ENCODE measurements around the gene NDRG2.

Gene NDRG2

DNA sequence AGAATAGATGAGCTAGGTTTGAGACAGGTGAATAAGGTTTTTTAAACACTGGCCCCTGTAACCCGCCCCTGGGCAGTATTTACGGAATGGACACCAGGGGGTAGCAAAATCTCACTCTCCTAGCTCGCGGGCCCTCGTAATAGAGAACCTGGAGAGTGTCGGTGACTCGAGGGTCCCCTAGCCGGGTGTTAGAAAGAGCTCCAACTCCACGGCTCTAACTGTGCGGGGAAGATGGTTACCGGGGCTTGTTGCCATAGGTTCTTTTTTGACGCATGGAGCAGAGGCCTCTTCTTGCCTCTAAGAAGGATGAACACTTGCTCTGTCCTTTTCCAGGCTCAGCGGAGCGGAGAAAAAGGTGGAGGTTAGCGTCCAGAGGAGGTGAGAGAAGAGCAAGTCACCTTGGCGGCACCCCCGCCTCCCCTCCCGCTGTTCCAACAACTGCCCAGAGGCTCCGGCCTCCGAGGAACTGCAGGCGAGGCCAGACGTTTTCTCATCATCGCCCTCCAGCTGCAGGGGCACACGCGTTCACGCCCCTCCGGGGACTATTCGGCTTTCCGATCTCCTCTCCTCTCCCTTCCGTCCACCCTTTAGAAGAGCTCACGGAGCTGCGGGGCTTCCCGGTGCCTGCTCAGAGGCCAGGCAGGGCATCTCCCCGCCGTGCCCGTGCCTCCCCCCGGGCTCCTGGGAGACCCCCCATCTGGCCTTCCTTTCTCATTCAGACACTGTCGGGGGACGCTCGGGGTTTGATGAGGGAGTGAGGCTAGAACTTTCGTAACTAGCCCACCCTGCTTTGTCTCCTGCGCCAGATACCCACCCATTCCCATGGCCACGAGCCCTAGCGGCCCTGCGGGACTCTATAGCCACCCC is 43.9 kb upstream of the NDRG2 start:
- no peak overlapping the region for H3K4me2 ChIP-seq
- no peaks in the 10 kb centered on the region for H4K20me1 ChIP-seq (ENCODE audit: insufficient read depth)
- H3K79me2 ChIP-seq (ENCODE audit: insufficient read depth, low read depth), result no peaks in the 10 kb centered on the region
- no peaks in the 10 kb centered on the region for H3K27me3 ChIP-seq (ENCODE audit: insufficient read depth, low read depth)
- H3K9ac ChIP-seq, result no peak overlapping the region
- H3K27ac ChIP-seq, result no peak overlapping the region
- H2AFZ ChIP-seq (ENCODE audit: low read depth), result no peak overlapping the region
- no peak overlapping the region for H3K4me3 ChIP-seq (IDR thresholded peaks at IDR 0.05; ENCODE audit: insufficient read depth, low read depth, low read length)
- H3K4me1 ChIP-seq (ENCODE audit: low read depth, poor library complexity, severe bottlenecking), result peaks cover 14% of the 10 kb centered on the region
- no peak for TF ChIP-seq CTCF (conservative IDR thresholded peaks at IDR 0.05; ENCODE audit: low read depth, low read length)
- H3K36me3 ChIP-seq (ENCODE audit: insufficient read depth), result no peaks in the 10 kb centered on the region

DNA sequence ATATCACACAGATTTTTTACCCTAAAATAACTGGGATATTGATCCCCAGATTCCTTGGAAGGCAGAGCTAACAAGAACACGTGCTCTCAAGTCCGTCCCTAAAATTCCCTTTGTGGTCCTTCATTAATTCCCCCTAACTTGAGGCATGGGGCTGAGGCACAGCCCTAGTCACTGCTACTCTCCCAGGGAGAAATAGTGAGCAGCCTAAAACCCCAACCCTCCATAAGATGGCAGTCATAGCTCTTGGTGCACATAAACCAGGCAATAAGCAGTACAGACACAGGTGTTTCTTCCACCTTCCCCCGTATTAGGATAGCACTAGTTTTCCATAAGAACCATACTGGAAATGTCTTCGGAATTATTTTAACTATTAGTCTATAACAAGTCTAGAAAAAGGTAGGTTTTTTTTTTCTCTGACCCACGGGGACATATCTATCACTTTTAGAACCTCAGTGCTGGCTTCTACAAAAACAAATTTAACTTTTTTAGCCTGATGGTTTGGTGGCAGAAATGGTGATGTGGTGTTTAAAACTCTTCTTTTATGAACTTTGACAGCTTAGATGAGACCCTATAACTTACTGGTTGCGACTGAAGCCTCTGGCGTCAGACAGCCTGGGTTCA is 42.1 kb upstream of the NDRG2 start:
- TF ChIP-seq CTCF (conservative IDR thresholded peaks at IDR 0.05; ENCODE audit: low read depth, low read length), result no peak
- H3K9ac ChIP-seq, result no peak overlapping the region
- H3K36me3 ChIP-seq (ENCODE audit: insufficient read depth), result no peaks in the 10 kb centered on the region
- no peaks in the 10 kb centered on the region for H3K27me3 ChIP-seq (ENCODE audit: insufficient read depth, low read depth)
- H3K4me2 ChIP-seq, result no peak overlapping the region
- H4K20me1 ChIP-seq (ENCODE audit: insufficient read depth), result no peaks in the 10 kb centered on the region
- peaks cover 9% of the 10 kb centered on the region for H3K4me1 ChIP-seq (ENCODE audit: low read depth, poor library complexity, severe bottlenecking)
- no peaks in the 10 kb centered on the region for H3K79me2 ChIP-seq (ENCODE audit: insufficient read depth, low read depth)
- H3K4me3 ChIP-seq (IDR thresholded peaks at IDR 0.05; ENCODE audit: insufficient read depth, low read depth, low read length), result no peak overlapping the region
- H2AFZ ChIP-seq (ENCODE audit: low read depth), result no peak overlapping the region
- no peak overlapping the region for H3K27ac ChIP-seq

GRCh38 chr14:21063479-21063878 is 38.6 kb upstream of the NDRG2 start:
- peaks cover 5% of the 10 kb centered on the region for H3K4me1 ChIP-seq (ENCODE audit: low read depth, poor library complexity, severe bottlenecking)
- no peak overlapping the region for H3K9ac ChIP-seq
- H2AFZ ChIP-seq (ENCODE audit: low read depth), result no peak overlapping the region
- H3K36me3 ChIP-seq (ENCODE audit: insufficient read depth), result no peaks in the 10 kb centered on the region
- no peak overlapping the region for H3K27ac ChIP-seq
- H4K20me1 ChIP-seq (ENCODE audit: insufficient read depth), result no peaks in the 10 kb centered on the region
- no peaks in the 10 kb centered on the region for H3K79me2 ChIP-seq (ENCODE audit: insufficient read depth, low read depth)
- H3K4me3 ChIP-seq (IDR thresholded peaks at IDR 0.05; ENCODE audit: insufficient read depth, low read depth, low read length), result no peak overlapping the region
- no peak for TF ChIP-seq CTCF (conservative IDR thresholded peaks at IDR 0.05; ENCODE audit: low read depth, low read length)
- no peak overlapping the region for H3K4me2 ChIP-seq
- no peaks in the 10 kb centered on the region for H3K27me3 ChIP-seq (ENCODE audit: insufficient read depth, low read depth)

GRCh38 chr14:21061347-21061668 is 36.4 kb upstream of the NDRG2 start:
- TF ChIP-seq CTCF (conservative IDR thresholded peaks at IDR 0.05; ENCODE audit: low read depth, low read length), result no peak

More at GRCh38 chr14:21061347-21061668, 36.4 kb upstream of the NDRG2 start:
- Histone ChIP-seq H3K79me2 (ENCODE audit: insufficient read depth, low read depth) (no peaks in the 10 kb centered on the region), H3K4me2 (no peak overlapping the region), H3K27ac (no peak overlapping the region), H3K4me1 (ENCODE audit: low read depth, poor library complexity, severe bottlenecking) (no peaks in the 10 kb centered on the region), H3K36me3 (ENCODE audit: insufficient read depth) (no peaks in the 10 kb centered on the region), H3K9ac (no peak overlapping the region), H2AFZ (ENCODE audit: low read depth) (no peak overlapping the region), H3K4me3 (IDR thresholded peaks at IDR 0.05; ENCODE audit: insufficient read depth, low read depth, low read length) (no peak overlapping the region), H3K27me3 (ENCODE audit: insufficient read depth, low read depth) (no peaks in the 10 kb centered on the region), H4K20me1 (ENCODE audit: insufficient read depth) (no peaks in the 10 kb centered on the region)

All from KMS-11 (cell line).